IPS-NIHi7 (cell line): ENCODE results near the gene MYBPH.

Experiments used
- DNase-seq: peaks from one replicate; pipeline ENCODE4 v3.0.0; 2012; ENCODE audit warnings: mixed read lengths; ENCODE audit errors: extremely low spot score

Gene MYBPH

DNA sequence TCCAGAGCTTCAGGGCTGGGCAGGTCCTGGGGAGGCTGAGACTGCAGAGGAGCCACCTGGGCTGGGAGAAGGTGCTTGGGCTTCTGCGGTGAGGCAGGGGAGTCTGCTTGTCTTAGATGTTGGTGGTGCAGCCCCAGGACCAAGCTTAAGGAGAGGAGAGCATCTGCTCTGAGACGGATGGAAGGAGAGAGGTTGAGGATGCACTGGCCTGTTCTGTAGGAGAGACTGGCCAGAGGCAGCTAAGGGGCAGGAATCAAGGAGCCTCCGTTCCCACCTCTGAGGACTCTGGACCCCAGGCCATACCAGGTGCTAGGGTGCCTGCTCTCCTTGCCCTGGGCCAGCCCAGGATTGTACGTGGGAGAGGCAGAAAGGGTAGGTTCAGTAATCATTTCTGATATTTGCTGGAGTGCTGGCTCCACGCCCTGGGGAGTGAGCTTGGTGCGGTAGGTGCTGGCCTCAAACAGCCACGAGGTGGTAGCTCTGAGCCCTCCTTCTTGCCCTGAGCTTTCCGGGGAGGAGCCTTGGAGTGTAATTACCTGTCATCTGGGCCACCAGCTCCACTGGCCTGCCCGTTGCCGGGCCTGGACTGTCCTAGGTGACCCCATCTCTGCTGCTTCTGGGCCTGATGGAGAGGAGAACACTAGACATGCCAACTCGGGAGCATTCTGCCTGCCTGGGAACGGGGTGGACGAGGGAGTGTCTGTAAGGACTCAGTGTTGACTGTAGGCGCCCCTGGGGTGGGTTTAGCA lies 9.3 kb downstream of the MYBPH start:
- DNase-seq: peak; percentile 66

GRCh38 chr1:203165800-203166161 lies 9.8 kb downstream of the MYBPH start:
- DNase-seq: no peak

DNA sequence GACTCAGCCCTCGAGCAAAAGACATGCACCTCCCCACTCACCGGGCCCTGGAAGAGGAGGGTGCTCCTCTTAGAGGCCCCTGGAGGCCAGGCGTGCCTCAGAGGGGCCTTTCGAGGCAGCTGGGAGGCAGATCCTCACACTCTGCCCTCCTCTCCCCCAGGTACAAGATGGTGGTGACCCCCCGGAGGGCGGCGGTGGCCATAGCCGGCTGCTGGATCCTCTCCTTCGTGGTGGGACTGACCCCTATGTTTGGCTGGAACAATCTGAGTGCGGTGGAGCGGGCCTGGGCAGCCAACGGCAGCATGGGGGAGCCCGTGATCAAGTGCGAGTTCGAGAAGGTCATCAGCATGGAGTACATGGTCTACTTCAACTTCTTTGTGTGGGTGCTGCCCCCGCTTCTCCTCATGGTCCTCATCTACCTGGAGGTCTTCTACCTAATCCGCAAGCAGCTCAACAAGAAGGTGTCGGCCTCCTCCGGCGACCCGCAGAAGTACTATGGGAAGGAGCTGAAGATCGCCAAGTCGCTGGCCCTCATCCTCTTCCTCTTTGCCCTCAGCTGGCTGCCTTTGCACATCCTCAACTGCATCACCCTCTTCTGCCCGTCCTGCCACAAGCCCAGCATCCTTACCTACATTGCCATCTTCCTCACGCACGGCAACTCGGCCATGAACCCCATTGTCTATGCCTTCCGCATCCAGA lies 10.4 kb downstream of the MYBPH start:
- no peak for DNase-seq

- DNase-seq: no peak
These were observed 11.6 kb downstream of the MYBPH start for GRCh38 chr1:203163891-203164635.

DNA sequence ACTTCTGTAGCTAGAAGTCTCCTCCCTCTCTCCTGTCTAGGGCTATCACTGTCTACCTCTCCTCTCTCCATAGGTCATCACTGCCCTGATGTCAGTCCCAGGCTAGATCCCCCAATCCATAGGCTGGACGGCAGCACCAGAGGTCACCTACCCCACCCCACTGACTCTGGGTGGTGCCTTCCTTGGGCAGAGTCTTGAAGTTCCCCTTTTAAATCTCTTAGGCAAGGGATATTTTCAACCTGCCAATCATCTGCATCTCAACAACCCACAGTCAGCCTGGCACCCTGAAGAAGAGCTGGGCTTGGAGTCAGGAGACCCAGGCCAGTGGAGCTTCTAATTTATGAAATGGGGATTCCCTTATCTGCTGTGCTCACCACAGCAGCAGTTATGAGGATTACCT lies 13.2 kb downstream of the MYBPH start:
- DNase-seq: no peak

GRCh38 chr1:203161703-203162102 lies 13.9 kb downstream of the MYBPH start:
- DNase-seq: no peak

- no peak for DNase-seq
These were observed 14.5 kb downstream of the MYBPH start for GRCh38 chr1:203161175-203161574.

GRCh38 chr1:203159844-203160243 lies 15.8 kb downstream of the MYBPH start:
- DNase-seq: no peak

- DNase-seq: no peak
These were observed 16.5 kb downstream of the MYBPH start for GRCh38 chr1:203158960-203159665.

DNA sequence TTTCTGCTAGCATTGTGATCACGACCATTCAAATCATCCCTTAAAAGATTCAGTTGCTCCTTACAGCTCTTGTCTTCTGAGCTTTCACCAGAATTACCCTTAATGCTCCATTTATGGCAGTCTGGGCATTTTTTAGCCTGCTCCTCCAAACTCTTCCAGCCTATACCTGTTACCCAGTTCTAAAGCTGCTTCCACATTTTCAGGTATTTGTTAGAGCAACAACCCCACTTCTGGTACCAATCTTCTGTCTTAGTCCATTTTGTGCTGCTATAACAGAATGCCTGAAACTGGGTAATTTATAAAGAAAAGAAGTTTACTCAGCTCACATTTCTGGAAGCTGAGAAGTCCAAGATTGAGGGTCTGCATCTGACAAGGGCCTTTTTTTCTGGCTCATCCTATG lies 17.2 kb downstream of the MYBPH start:
- no peak for DNase-seq

GRCh38 chr1:203156280-203156679 lies 19.3 kb downstream of the MYBPH start:
- no peak for DNase-seq

GRCh38 chr1:203153989-203154821 lies 21.4 kb downstream of the MYBPH start:
- no peak for DNase-seq

GRCh38 chr1:203153051-203153988 lies 22.3 kb downstream of the MYBPH start:
- no peak for DNase-seq

DNA sequence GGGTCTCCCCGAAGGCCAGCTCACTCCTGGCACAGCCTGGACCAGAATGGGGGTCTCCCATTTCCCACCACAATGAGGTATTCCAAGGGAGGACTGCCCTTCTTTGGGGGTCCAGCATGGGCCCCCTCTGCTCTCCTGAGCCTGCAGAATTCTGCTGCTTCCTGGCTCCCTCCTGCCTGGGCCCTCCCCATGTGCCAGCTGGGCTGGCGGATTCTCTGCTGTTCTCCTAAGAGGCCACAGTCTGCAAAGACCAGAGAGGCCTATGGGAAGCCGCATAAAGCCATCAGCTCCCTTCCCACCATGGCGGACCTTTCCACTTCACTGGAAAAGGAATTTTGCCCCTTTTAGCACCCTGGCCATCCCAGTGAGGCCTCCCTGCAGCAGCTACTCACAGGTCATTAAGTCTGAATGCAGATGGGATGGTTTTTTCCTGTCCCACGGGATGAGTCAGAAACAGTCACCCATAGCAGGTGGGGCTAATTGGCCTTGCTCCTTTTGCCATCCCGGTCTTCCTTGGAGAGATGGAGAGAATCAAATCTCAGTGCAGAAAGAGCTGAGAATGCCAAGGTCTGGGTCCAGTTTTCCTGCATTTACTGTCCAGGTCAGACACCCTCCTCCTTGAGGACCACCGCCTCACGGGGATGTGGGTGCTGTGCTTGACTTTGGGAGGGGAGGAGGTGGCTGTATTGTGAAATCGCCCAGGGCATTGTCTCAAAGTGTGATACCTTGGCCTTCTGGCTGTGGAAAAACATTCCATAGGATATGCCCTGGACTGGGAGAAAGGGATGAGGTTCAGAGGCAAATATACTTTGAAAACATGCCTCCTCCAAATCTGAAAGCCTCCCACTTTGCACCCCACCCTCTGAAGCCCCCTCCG lies 23.2 kb downstream of the MYBPH start:
- no peak for DNase-seq

DNA sequence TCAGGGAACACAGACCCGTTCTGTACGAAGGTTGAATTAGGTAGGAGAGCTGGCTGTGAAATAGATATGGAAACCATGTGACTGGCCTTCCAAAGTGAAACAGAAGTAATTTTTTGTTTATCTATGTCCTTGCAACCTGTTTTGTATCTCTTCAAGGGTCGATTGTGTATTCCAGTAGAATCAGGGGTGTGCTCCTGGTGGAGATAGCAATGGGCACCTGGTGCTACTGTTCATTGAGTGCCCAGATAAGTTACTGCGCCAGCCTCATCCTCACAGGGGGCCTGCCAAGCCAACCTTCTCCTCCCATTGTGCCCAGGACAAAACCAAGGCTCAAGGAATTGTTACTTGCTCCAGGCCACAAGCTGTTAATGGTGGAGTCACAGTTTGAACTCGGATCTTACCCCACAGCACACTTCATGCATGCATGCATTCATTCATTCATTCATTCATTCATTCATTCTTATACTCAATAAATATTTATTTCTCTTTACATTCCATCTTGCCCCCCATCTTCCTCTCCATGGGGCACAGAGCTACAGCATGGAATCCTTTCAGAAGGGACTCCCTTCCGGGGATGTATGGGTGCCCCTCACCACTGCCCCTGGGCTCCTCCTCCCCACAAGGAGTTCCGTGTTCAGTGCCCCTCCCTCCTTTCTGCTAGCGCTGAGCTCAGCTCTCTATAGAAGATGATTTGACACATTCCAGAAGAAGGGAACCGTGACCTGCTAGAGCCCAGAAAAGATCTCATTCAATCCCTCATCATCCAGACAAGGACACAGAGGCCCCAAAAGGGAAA lies 24.1 kb downstream of the MYBPH start:
- DNase-seq: no peak

DNA sequence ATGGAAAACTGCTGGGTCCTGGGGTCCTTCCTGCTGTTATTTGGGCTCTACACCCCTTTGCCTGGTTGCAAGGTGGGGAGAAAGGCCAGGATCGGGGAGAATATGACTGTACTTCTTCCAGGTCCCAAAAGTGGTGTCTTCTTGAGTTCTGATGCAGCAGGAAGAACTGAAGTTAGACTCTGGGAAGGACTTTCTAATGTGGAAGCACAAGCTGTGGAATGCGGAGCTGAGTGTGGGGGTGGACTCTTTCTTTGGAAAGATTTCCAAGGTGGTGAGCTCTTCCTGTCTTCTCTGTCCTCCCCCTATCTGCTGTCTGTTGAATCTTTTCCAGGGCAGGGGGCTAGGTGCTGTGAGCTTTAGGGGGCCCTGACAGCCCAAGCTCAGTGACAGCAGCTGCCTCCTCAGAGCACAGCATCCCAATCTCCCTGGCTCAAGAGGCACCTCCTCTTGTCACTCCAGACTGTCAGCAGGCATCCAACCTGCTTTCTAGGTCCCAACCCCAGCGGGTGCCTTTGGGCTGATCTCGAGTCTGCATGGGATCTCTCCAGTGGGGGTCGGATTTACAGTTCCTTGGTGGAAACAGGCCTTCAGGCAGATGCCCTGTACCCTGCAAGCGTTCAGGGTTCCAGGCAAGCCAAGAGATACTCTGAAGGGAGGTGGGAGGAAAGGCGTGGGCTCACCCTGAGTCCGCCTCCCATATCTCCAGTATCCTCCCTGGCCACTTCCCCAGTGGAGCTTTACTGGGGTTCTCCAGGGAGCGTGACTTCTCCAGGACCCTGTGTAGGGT lies 24.9 kb downstream of the MYBPH start:
- DNase-seq: no peak

DNA sequence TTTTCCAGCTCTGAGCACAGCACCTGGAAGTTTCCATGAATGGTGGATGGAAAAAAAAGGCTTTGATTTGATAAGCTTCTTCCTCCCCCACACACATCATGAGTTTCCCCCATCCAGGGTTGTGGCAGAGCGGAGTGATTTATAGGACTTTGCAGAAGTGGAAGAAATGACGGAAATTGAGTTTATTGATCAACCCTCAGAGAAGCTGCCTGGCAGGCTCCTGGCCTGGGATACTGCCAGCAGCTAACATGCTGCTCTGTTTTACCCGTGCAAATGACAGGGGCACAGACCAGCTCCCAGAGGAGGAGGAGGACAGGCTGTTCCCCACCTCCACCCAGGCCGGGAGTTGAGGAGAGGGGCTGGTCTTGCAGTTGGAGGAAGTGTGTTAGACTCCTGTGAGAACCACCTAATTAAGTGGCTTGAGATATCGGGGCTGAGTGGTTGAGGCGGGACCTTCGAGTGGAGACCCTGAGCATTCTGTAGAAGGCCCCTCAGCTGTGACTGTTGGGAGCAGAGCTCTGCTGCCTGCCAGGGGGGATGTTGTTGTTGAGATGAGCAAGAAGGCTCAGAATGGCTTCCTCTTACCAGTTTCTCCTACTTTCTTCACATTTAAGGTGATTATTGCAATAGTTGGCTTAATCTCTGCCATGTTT lies 26.3 kb downstream of the MYBPH start:
- no peak for DNase-seq
